ENCODE data around the gene FIZ1. TPM values are rescaled to one million over a fixed set of nuclear protein-coding genes. Genes with fewer than 3 reads are reported as not detected.

Gene FIZ1
- total RNA-seq, 1 donor from 2014 or later: 4.8 TPM

GRCh38 chr19:55602104-55603001 lies 3.0 kb upstream of the FIZ1 start:
- Mint-ChIP-seq H3K36me3 (peaks cover 14% of the 10 kb centered on the region), H3K27ac (peak overlapping the region; percentile 93), H3K27me3 (ENCODE audit: insufficient read depth, low read depth) (peaks cover 7% of the 10 kb centered on the region), H3K9me3 (peaks cover 12% of the 10 kb centered on the region), H3K4me1 (peaks cover 44% of the 10 kb centered on the region), H3K4me3 (peak overlapping the region; percentile 86)
- H3F3A ChIP-seq (ENCODE audit: low read depth): peaks cover 72% of the 10 kb centered on the region
- peaks cover 14% of the 10 kb centered on the region for H3K4me1 ChIP-seq
- H3K36me3 ChIP-seq: no peaks in the 10 kb centered on the region
- no peak for TF ChIP-seq EZH2phosphoT487 (IDR thresholded peaks at IDR 0.05)
- no peak overlapping the region for H3K4me3 ChIP-seq
- no peak overlapping the region for H3K27ac ChIP-seq
- H3K9ac ChIP-seq: no peak overlapping the region
- H4K20me1 ChIP-seq (ENCODE audit: low read depth): peaks cover 11% of the 10 kb centered on the region
- H2AFZ ChIP-seq (replicated peaks): no peak overlapping the region
- H3K27me3 ChIP-seq: no peaks in the 10 kb centered on the region
- no peaks in the 10 kb centered on the region for H3K9me3 ChIP-seq (ENCODE audit: low read depth)
- peaks cover 21% of the 10 kb centered on the region for H3K79me2 ChIP-seq (ENCODE audit: low read depth)
- H3K4me2 ChIP-seq: no peak overlapping the region
- DNase-seq (ENCODE audit: low spot score): no peak

- no peak for TF ChIP-seq CTCF (IDR thresholded peaks at IDR 0.05)
- TF ChIP-seq EZH2phosphoT487 (IDR thresholded peaks at IDR 0.05): no peak
- no peak for TF ChIP-seq EZH2 (IDR thresholded peaks at IDR 0.05)
- peaks cover 38% of the 10 kb centered on the region for H3K4me1 Mint-ChIP-seq
- H2AFZ ChIP-seq (replicated peaks): no peak overlapping the region
- H4K20me1 ChIP-seq (ENCODE audit: low read depth): no peaks in the 10 kb centered on the region
- peaks cover 3% of the 10 kb centered on the region for H3K36me3 ChIP-seq
- H3K4me3 Mint-ChIP-seq: peak overlapping the region; percentile 86
- no peaks in the 10 kb centered on the region for H3K27me3 ChIP-seq
- H3K4me3 ChIP-seq: peak overlapping the region; percentile 73
- peaks cover 6% of the 10 kb centered on the region for H3K4me1 ChIP-seq
- no peak overlapping the region for H3K9ac ChIP-seq
- no peaks in the 10 kb centered on the region for H3K9me3 ChIP-seq (ENCODE audit: low read depth)
- peak overlapping the region; percentile 89 for H3K27ac Mint-ChIP-seq
- DNase-seq (ENCODE audit: low spot score): no peak
- H3K27ac ChIP-seq: peak overlapping the region; percentile 98
- peaks cover 7% of the 10 kb centered on the region for H3K27me3 Mint-ChIP-seq (ENCODE audit: insufficient read depth, low read depth)
- peaks cover 23% of the 10 kb centered on the region for H3K36me3 Mint-ChIP-seq
- peaks cover 16% of the 10 kb centered on the region for H3K79me2 ChIP-seq (ENCODE audit: low read depth)
- peak overlapping the region; percentile 89 for H3K4me2 ChIP-seq
- H3K9me3 Mint-ChIP-seq: peaks cover 12% of the 10 kb centered on the region
- peaks cover 67% of the 10 kb centered on the region for H3F3A ChIP-seq (ENCODE audit: low read depth)
Measured at GRCh38 chr19:55601084-55601483, 1.8 kb upstream of the FIZ1 start.

- Histone ChIP-seq H3K27me3 (no peaks in the 10 kb centered on the region), H3K4me1 (peaks cover 6% of the 10 kb centered on the region), H3K4me3 (peak overlapping the region; percentile 73), H3K4me2 (peak overlapping the region; percentile 89), H3K79me2 (ENCODE audit: low read depth) (peaks cover 16% of the 10 kb centered on the region), H3K9ac (no peak overlapping the region), H3F3A (ENCODE audit: low read depth) (peaks cover 67% of the 10 kb centered on the region), H3K9me3 (ENCODE audit: low read depth) (no peaks in the 10 kb centered on the region), H3K36me3 (peaks cover 6% of the 10 kb centered on the region), H4K20me1 (ENCODE audit: low read depth) (no peaks in the 10 kb centered on the region), H3K27ac (peak overlapping the region; percentile 98), H2AFZ (replicated peaks) (no peak overlapping the region)
- Mint-ChIP-seq H3K9me3 (peaks cover 13% of the 10 kb centered on the region), H3K4me3 (peak overlapping the region; percentile 86), H3K27ac (peak overlapping the region; percentile 89), H3K27me3 (ENCODE audit: insufficient read depth, low read depth) (peaks cover 7% of the 10 kb centered on the region), H3K36me3 (peaks cover 27% of the 10 kb centered on the region), H3K4me1 (peaks cover 35% of the 10 kb centered on the region)
- no peak for DNase-seq (ENCODE audit: low spot score)
- TF ChIP-seq CTCF (IDR thresholded peaks at IDR 0.05) (no peak), EZH2 (IDR thresholded peaks at IDR 0.05) (no peak)
Measured at GRCh38 chr19:55600662-55601028, 1.3 kb upstream of the FIZ1 start.

Data from neural progenitor cell (in vitro differentiated cells).